H1 (cell line): ENCODE data around the gene WDR5. TPM values are rescaled to one million over a fixed set of nuclear protein-coding genes. Genes with fewer than 3 reads are reported as not detected.

Experiments used
- CTCF ChIA-PET: fragments of 300-600 bp; sonication (Branson Sonifier 250); formaldehyde crosslinking; loops from one replicate; lab custom pipeline; 2021; ENCODE audit not compliant: partially characterized antibody; lab: Charles Lee
- POLR2A ChIA-PET: fragments of 300-600 bp; sonication (Branson Sonifier 250); formaldehyde crosslinking; loops from one replicate; lab custom pipeline; 2021; ENCODE audit warnings: inconsistent platforms; ENCODE audit not compliant: partially characterized antibody; lab: Charles Lee
- DNase-seq, 2 experiments: peaks; one replicate each; pipeline versions ENCODE4 v3.0.0 to v3.0.0-alpha.2; 2010 to 2022; ENCODE audit warnings: low spot score in 2 of 2, low read depth in 1 of 2, mixed read lengths in 1 of 2
- FAIRE-seq: peaks from 2 replicates; lab custom pipeline; 2011; peaks lifted over from hg19 to GRCh38; lab: Jason Lieb, UNC
- H2AFZ ChIP-seq: 2 replicates; pipeline ENCODE4 v1.8.1; 2012; ENCODE audit warnings: low read length, inconsistent platforms
- H2AK5ac ChIP-seq: 2 replicates; pipeline ENCODE4 v1.6.1; 2013; ENCODE audit warnings: low read depth, low read length
- H2BK120ac ChIP-seq: replicated peaks from 2 replicates; pipeline ENCODE3; 2013; ENCODE audit warnings: low read depth, low read length, inconsistent platforms
- H2BK12ac ChIP-seq: 2 replicates; pipeline ENCODE4 v1.6.1; 2013; ENCODE audit warnings: low read depth, low read length
- H2BK15ac ChIP-seq: 2 replicates; pipeline ENCODE4 v1.6.1; 2013; ENCODE audit warnings: low read length
- H2BK20ac ChIP-seq: 2 replicates; pipeline ENCODE4 v1.6.1; 2013; ENCODE audit warnings: low read length
- H2BK5ac ChIP-seq: 2 replicates; pipeline ENCODE4 v1.6.1; 2013; ENCODE audit warnings: low read depth, low read length
- H3K14ac ChIP-seq: 2 replicates; pipeline ENCODE4 v1.6.1; 2013; ENCODE audit warnings: inconsistent platforms; ENCODE audit not compliant: insufficient read length
- H3K18ac ChIP-seq: 2 replicates; pipeline ENCODE4 v1.6.1; 2013; ENCODE audit warnings: low read length; ENCODE audit errors: extremely low read depth
- H3K23ac ChIP-seq: 2 replicates; pipeline ENCODE4 v1.6.1; 2013; ENCODE audit warnings: inconsistent platforms; ENCODE audit not compliant: insufficient read length
- H3K23me2 ChIP-seq: 2 replicates; pipeline ENCODE4 v1.6.1; 2013; ENCODE audit warnings: low read depth, low read length
- H3K27ac ChIP-seq: 2 replicates; pipeline ENCODE4 v1.6.1; 2011; ENCODE audit warnings: low read depth, low read length, inconsistent platforms
- H3K27me3 ChIP-seq, 4 experiments: replicated peaks in 1 of 4; 1 replicate in 1 of 4; 2 replicates in 3 of 4; pipeline versions ENCODE4 v1.6.1 to v1.8.1; 2011 to 2013; ENCODE audit warnings: low read length in 3 of 4, mild to moderate bottlenecking in 3 of 4, inconsistent platforms in 2 of 4, mixed read lengths in 2 of 4, moderate library complexity in 1 of 4; ENCODE audit not compliant: control insufficient read depth in 3 of 4, insufficient read depth in 3 of 4; ENCODE audit errors: extremely low read depth in 1 of 4
- H3K36me3 ChIP-seq, 4 experiments: 2 replicates each; pipeline versions ENCODE4 v1.6.1 to v1.8.1; 2011 to 2013; ENCODE audit warnings: mild to moderate bottlenecking in 4 of 4, low read length in 3 of 4, moderate library complexity in 2 of 4, control low read depth in 1 of 4, inconsistent platforms in 1 of 4; ENCODE audit not compliant: insufficient read depth in 4 of 4, control insufficient read depth in 2 of 4
- H3K4ac ChIP-seq: replicated peaks from 2 replicates; pipeline ENCODE3; 2013; ENCODE audit warnings: low read length, low read depth, mixed read lengths, inconsistent platforms; ENCODE audit not compliant: insufficient read length
- H3K4me1 ChIP-seq, 4 experiments: replicated peaks in 1 of 4; 1 replicate in 1 of 4; 2 replicates in 3 of 4; pipeline versions ENCODE4 v1.6.1 to v1.8.1; 2011 to 2013; ENCODE audit warnings: low read length in 3 of 4, inconsistent platforms in 2 of 4, mixed read lengths in 1 of 4; ENCODE audit not compliant: insufficient read depth in 4 of 4, control insufficient read depth in 3 of 4
- H3K4me2 ChIP-seq, 2 experiments: 2 replicates each; pipeline versions ENCODE4 v1.6.1 to v1.8.1; 2011 to 2013; ENCODE audit warnings: low read depth in 2 of 2, low read length in 2 of 2, control low read depth in 1 of 2, inconsistent platforms in 1 of 2, mild to moderate bottlenecking in 1 of 2; ENCODE audit not compliant: insufficient read depth in 1 of 2
- H3K4me3 ChIP-seq, 4 experiments: fragments of 200-600, 300-600 bp in 1 of 4; sonication (generic), shearing (Covaris generic), sonication (Bioruptor Twin) in 1 of 4; 2 replicates each; pipeline versions ENCODE4 v1.5.1 to v1.8.1; 2011 to 2016; ENCODE audit warnings: low read length in 4 of 4, low read depth in 3 of 4, control low read depth in 2 of 4, inconsistent platforms in 2 of 4, mild to moderate bottlenecking in 2 of 4, mixed read lengths in 1 of 4, moderate library complexity in 1 of 4; ENCODE audit not compliant: insufficient read depth in 2 of 4; ENCODE audit errors: extremely low read depth in 1 of 4
- H3K56ac ChIP-seq: replicated peaks from 2 replicates; pipeline ENCODE3; 2013; ENCODE audit warnings: low read depth, mild to moderate bottlenecking, mixed read lengths, low read length, inconsistent platforms; ENCODE audit not compliant: insufficient read length
- H3K79me1 ChIP-seq: 2 replicates; pipeline ENCODE4 v1.6.1; 2013; ENCODE audit warnings: low read depth, low read length, control low read depth
- H3K79me2 ChIP-seq, 2 experiments: 2 replicates each; pipeline versions ENCODE4 v1.6.1 to v1.8.1; 2012 to 2013; ENCODE audit warnings: low read length in 2 of 2, mild to moderate bottlenecking in 2 of 2, inconsistent platforms in 1 of 2; ENCODE audit not compliant: insufficient read depth in 2 of 2, control insufficient read depth in 1 of 2
- H3K9ac ChIP-seq, 4 experiments: replicated peaks in 1 of 4; 1 replicate in 1 of 4; 2 replicates in 3 of 4; pipeline versions ENCODE4 v1.6.1 to v1.8.1; 2011 to 2013; ENCODE audit warnings: low read depth in 3 of 4, low read length in 3 of 4, control low read depth in 2 of 4, mild to moderate bottlenecking in 2 of 4, moderate library complexity in 2 of 4, inconsistent platforms in 1 of 4; ENCODE audit errors: extremely low read depth in 1 of 4
- H3K9me3 ChIP-seq, 2 experiments: 2 replicates each; pipeline versions ENCODE4 v1.6.1 to v1.8.1; 2012 to 2013; ENCODE audit warnings: mild to moderate bottlenecking in 2 of 2, moderate library complexity in 2 of 2, control low read depth in 1 of 2, inconsistent platforms in 1 of 2, low read depth in 1 of 2, low read length in 1 of 2, mixed read lengths in 1 of 2; ENCODE audit not compliant: insufficient read depth in 2 of 2
- H4K20me1 ChIP-seq, 2 experiments: replicated peaks in 1 of 2; 2 replicates each; pipeline versions ENCODE3 to v1.8.1; 2011 to 2013; ENCODE audit warnings: inconsistent platforms in 2 of 2, low read length in 2 of 2, mild to moderate bottlenecking in 1 of 2; ENCODE audit not compliant: insufficient read depth in 2 of 2, control insufficient read depth in 1 of 2
- H4K5ac ChIP-seq: 2 replicates; pipeline ENCODE4 v1.6.1; 2013; ENCODE audit warnings: low read length, low read depth, mixed read lengths, inconsistent platforms; ENCODE audit not compliant: insufficient read length
- H4K8ac ChIP-seq: 2 replicates; pipeline ENCODE4 v1.8.0; 2013; ENCODE audit warnings: mild to moderate bottlenecking, moderate library complexity, low read length, inconsistent platforms; ENCODE audit not compliant: insufficient read depth; ENCODE audit errors: extremely low read depth
- H4K91ac ChIP-seq: replicated peaks from 2 replicates; pipeline ENCODE3; 2013; ENCODE audit warnings: low read length, mixed read lengths, inconsistent platforms; ENCODE audit not compliant: insufficient read length
- BACH1 ChIP-seq: IDR thresholded peaks from 2 replicates; pipeline ENCODE4 v1.6.1; 2012; ENCODE audit warnings: low read length, improper control_type of control experiment
- BRCA1 ChIP-seq: IDR thresholded peaks from 2 replicates; pipeline ENCODE4 v1.6.1; 2012; ENCODE audit warnings: low read depth, low read length, improper control_type of control experiment
- CBX5 ChIP-seq: fragments of 300-800, 300-1000 bp; sonication (generic); IDR thresholded peaks from 2 replicates; pipeline ENCODE4 v1.7.1; 2016; ENCODE audit warnings: antibody characterized with exemption, low read length, low read depth
- CTBP2 ChIP-seq: IDR thresholded peaks from 2 replicates; pipeline ENCODE4 v1.7.0; 2011; ENCODE audit warnings: borderline replicate concordance, mild to moderate bottlenecking, moderate library complexity, mixed read lengths, low read length; ENCODE audit not compliant: insufficient read depth, insufficient read length
- EGR1 ChIP-seq: IDR thresholded peaks from 2 replicates; pipeline ENCODE4 v1.6.1; 2011; ENCODE audit warnings: low read depth, low read length, borderline replicate concordance
- FOSL1 ChIP-seq: IDR thresholded peaks from 2 replicates; pipeline ENCODE4 v1.6.1; 2011; ENCODE audit warnings: mild to moderate bottlenecking, low read depth, low read length, moderate library complexity; ENCODE audit not compliant: insufficient read depth
- JUN ChIP-seq: IDR thresholded peaks from 2 replicates; pipeline ENCODE4 v1.6.1; 2011; ENCODE audit warnings: low read depth, mild to moderate bottlenecking, improper control_type of control experiment, low read length
- NANOG ChIP-seq: IDR thresholded peaks from 2 replicates; pipeline ENCODE4 v1.6.1; 2011; ENCODE audit warnings: low read length, low read depth, mild to moderate bottlenecking, inconsistent platforms; ENCODE audit not compliant: insufficient read depth, poor library complexity, severe bottlenecking
- RNF2 ChIP-seq: fragments of 200-900, 300-1000 bp; sonication (generic); IDR thresholded peaks from 2 replicates; pipeline ENCODE4 v1.7.1; 2016; ENCODE audit warnings: borderline replicate concordance, low read depth, mild to moderate bottlenecking, antibody characterized with exemption, low read length; ENCODE audit not compliant: poor library complexity, severe bottlenecking; ENCODE audit errors: missing control alignments
- SUZ12 ChIP-seq: fragments of 200-600 bp; sonication (generic); IDR thresholded peaks from 2 replicates; pipeline ENCODE4 v1.6.1; 2012; ENCODE audit warnings: mild to moderate bottlenecking, inconsistent platforms, low read length, moderate library complexity, mixed read lengths
- TEAD4 ChIP-seq: IDR thresholded peaks from 2 replicates; pipeline ENCODE4 v1.6.1; 2012; ENCODE audit warnings: low read depth, low read length, inconsistent platforms, mixed read lengths
- WGBS, 2 experiments: shearing (Covaris generic) in 1 of 2; methylation state at CpG; one replicate each; pipeline versions ENCODE4 v1.1.6 to v1.1.7; 2013 to 2015; ENCODE audit warnings: low lambda C conversion rate in 2 of 2, mixed read lengths in 2 of 2, inconsistent platforms in 1 of 2, low coverage in 1 of 2, missing lambda C conversion rate in 1 of 2; ENCODE audit not compliant: insufficient replicate concordance in 2 of 2, insufficient coverage in 1 of 2, insufficient read length in 1 of 2; ENCODE audit errors: extremely low coverage in 1 of 2, missing lambda C conversion rate in 1 of 2; 5-methylcytosine and 5-hydroxymethylcytosine counted together
- polyA plus RNA-seq, 7 experiments: library from polyadenylated mRNA; depleted of rRNA in 3 of 7; stranded (reverse) in 5 of 7; unstranded in 2 of 7; fragments of >200 nt in 5 of 7; fragments of 200-250 nt in 2 of 7; gene quantifications; 1 replicate in 5 of 7; 2 replicates in 1 of 7; 4 replicates in 1 of 7; pipeline versions ENCODE4 v1.2.1 to v1.2.3, GENCODE V29; 2011 to 2013; ENCODE audit warnings: missing spikeins in 2 of 7, mixed read lengths in 2 of 7
- total RNA-seq: library from RNA; stranded (reverse); fragmentation: NEBNext Ultra II Directional; extraction: Animal tissue kit (Norgen Biotek cat#: 25700); gene quantifications from 2 replicates; pipeline ENCODE4 v1.2.1, GENCODE V29; 2021

The WDR5 gene
- total and polyA plus RNA-seq, 2 of the 8 experiments (the other 6 are each of a cell fraction or from before 2014, with no cell fraction given): 38.4 to 68.1 TPM

GRCh38 chr9:134174526-134175290, 38.8 kb downstream of the WDR5 start:
- peak overlapping the region; percentile 69 for H3K4ac ChIP-seq
- 78% methylated on average over 17 of the region's 19 CpGs; no CpG with 5 or more reads in 1 of the 2 experiments for WGBS, 2 experiments
- no peaks in the 10 kb centered on the region for H3K27me3 ChIP-seq
- H3K4me3 ChIP-seq: no peak overlapping the region
- no peak overlapping the region for H3K27ac ChIP-seq
- H3K56ac ChIP-seq: no peak overlapping the region
- CTCF ChIA-PET: interaction anchor here (0.6 to 3.0 kb wide), 30 partner anchors 12 to 289 kb away, joined by 3 to 18 read pairs (median 4); no protein-coding TSS in a partner anchor
- H2BK120ac ChIP-seq: no peak overlapping the region
- peaks cover 0 to 20% (median 12%) of the 10 kb centered on the region in 4 experiments; a peak in 6 of 7 replicates for H3K4me1 ChIP-seq
- no peaks in the 10 kb centered on the region for H4K20me1 ChIP-seq
- H3K23ac ChIP-seq: no peak overlapping the region
- H2AK5ac ChIP-seq: 0 out of 2 replicates have a peak overlapping the region, but pooled peaks have one; percentile 39
- H4K91ac ChIP-seq: peak overlapping the region; percentile 88
- no peaks in the 10 kb centered on the region for H3K23me2 ChIP-seq
- H3K4me2 ChIP-seq: no peak overlapping the region
- no peak overlapping the region for H2AFZ ChIP-seq
- H2BK5ac ChIP-seq: peak overlapping the region; percentile 60; the same call in 1 of the 2 replicates
- H3K9me3 ChIP-seq: no peaks in the 10 kb centered on the region
- POLR2A ChIA-PET: interaction anchor here (0.6 to 1.7 kb wide), 5 partner anchors 12 to 225 kb away, joined by 3 to 5 read pairs (median 3); partner anchors contain the start of gene WDR5
- H3K79me1 ChIP-seq: no peaks in the 10 kb centered on the region
- no peak overlapping the region for H2BK20ac ChIP-seq
- no peak overlapping the region; the same call in 1 of the 2 replicates for H4K8ac ChIP-seq
- H3K79me2 ChIP-seq: no peaks in the 10 kb centered on the region
- no peak overlapping the region; the same call in 1 of the 2 replicates for H3K18ac ChIP-seq
- H3K9ac ChIP-seq: no peak overlapping the region
- no peak overlapping the region for H4K5ac ChIP-seq
- H3K14ac ChIP-seq: no peak overlapping the region
- no peak overlapping the region for H2BK12ac ChIP-seq
- no peaks in the 10 kb centered on the region for H3K36me3 ChIP-seq
- DNase-seq (no peak), FAIRE-seq (no peak)
- H2BK15ac ChIP-seq: peak overlapping the region; percentile 88; the same call in 1 of the 2 replicates
- TF ChIP-seq BRCA1 (no peak), SUZ12 (no peak), NANOG (no peak), TEAD4 (no peak), RNF2 (no peak), CTBP2 (no peak), JUN (no peak), EGR1 (no peak), FOSL1 (no peak), CBX5 (no peak), BACH1 (no peak)
